ENCODE data around the gene KRTAP1-3. TPM values are rescaled to one million over a fixed set of nuclear protein-coding genes. Genes with fewer than 3 reads are reported as not detected.

KRTAP1-3 gene
- total RNA-seq, 1 experiment from 2014 or later: not detected

- 0 out of 2 replicates have a peak, but pooled peaks cover 3% of the 10 kb centered on the region for H3K9me2 ChIP-seq (ENCODE audit: insufficient read depth)
- intact Hi-C loops (cut with micrococcal nuclease; ENCODE audit: unreplicated experiment): no loop called here
- POLR2A ChIA-PET (ENCODE audit: unreplicated experiment): no interaction called here
Observed at GRCh38 chr17:40992666-40993065, 42.0 kb downstream of the KRTAP1-3 start.

GRCh38 chr17:40986920-40987319 is 47.8 kb downstream of the KRTAP1-3 start:
- H3K79me2 ChIP-seq (ENCODE audit: low read depth): no peaks in the 10 kb centered on the region
- H3K4me2 ChIP-seq: no peak overlapping the region
- H3K27ac ChIP-seq: no peak overlapping the region
- ChIA-PET CTCF (interaction anchor here (0.6 kb wide), 1 partner anchor 371 kb away, joined by 4 read pairs; no protein-coding TSS in a partner anchor), POLR2A (ENCODE audit: unreplicated experiment) (no interaction called here)
- no peaks in the 10 kb centered on the region for H3F3A ChIP-seq (ENCODE audit: insufficient read depth, low read depth)
- no peaks in the 10 kb centered on the region for H4K20me1 ChIP-seq (ENCODE audit: insufficient read depth)
- DNase-seq: no peak
- H3K4me3 ChIP-seq: no peak overlapping the region
- no peaks in the 10 kb centered on the region for H3K4me1 ChIP-seq (replicated peaks; ENCODE audit: insufficient read depth)
- intact Hi-C loops (cut with micrococcal nuclease; ENCODE audit: unreplicated experiment): no loop called here
- 0 out of 2 replicates have a peak, but pooled peaks cover 3% of the 10 kb centered on the region for H3K9me2 ChIP-seq (ENCODE audit: insufficient read depth)
- no TSS peak for BruUV-seq (replicated peaks)
- H2AFZ ChIP-seq: no peak overlapping the region
- H3K36me3 ChIP-seq (ENCODE audit: low read depth): no peaks in the 10 kb centered on the region
- no peak for TF ChIP-seq EZH2 (IDR thresholded peaks at IDR 0.05; ENCODE audit: low read depth)
- TF ChIP-seq, protein P1, sequence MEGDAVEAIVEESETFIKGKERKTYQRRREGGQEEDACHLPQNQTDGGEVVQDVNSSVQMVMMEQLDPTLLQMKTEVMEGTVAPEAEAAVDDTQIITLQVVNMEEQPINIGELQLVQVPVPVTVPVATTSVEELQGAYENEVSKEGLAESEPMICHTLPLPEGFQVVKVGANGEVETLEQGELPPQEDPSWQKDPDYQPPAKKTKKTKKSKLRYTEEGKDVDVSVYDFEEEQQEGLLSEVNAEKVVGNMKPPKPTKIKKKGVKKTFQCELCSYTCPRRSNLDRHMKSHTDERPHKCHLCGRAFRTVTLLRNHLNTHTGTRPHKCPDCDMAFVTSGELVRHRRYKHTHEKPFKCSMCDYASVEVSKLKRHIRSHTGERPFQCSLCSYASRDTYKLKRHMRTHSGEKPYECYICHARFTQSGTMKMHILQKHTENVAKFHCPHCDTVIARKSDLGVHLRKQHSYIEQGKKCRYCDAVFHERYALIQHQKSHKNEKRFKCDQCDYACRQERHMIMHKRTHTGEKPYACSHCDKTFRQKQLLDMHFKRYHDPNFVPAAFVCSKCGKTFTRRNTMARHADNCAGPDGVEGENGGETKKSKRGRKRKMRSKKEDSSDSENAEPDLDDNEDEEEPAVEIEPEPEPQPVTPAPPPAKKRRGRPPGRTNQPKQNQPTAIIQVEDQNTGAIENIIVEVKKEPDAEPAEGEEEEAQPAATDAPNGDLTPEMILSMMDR (conservative IDR thresholded peaks at IDR 0.05): no peak
- no peaks in the 10 kb centered on the region for H3K27me3 ChIP-seq (ENCODE audit: insufficient read depth, low read depth)
- H3K9me3 ChIP-seq (ENCODE audit: insufficient read depth, low read depth): no peaks in the 10 kb centered on the region; the same call in 1 of the 2 replicates

More at GRCh38 chr17:40992666-40993065, 42.0 kb downstream of the KRTAP1-3 start:
- no peaks in the 10 kb centered on the region for H3K4me1 ChIP-seq (replicated peaks; ENCODE audit: insufficient read depth)
- BruUV-seq (replicated peaks): no TSS peak
- no peaks in the 10 kb centered on the region for H4K20me1 ChIP-seq (ENCODE audit: insufficient read depth)
- H3K4me3 ChIP-seq: no peak overlapping the region
- H3K27ac ChIP-seq: no peak overlapping the region
- H3K36me3 ChIP-seq (ENCODE audit: low read depth): no peaks in the 10 kb centered on the region
- no peaks in the 10 kb centered on the region for H3K79me2 ChIP-seq (ENCODE audit: low read depth)
- H3K9me3 ChIP-seq (ENCODE audit: insufficient read depth, low read depth): no peaks in the 10 kb centered on the region; the same call in 1 of the 2 replicates
- no peak overlapping the region for H2AFZ ChIP-seq
- CTCF ChIA-PET: no interaction called here
- TF ChIP-seq EZH2 (IDR thresholded peaks at IDR 0.05; ENCODE audit: low read depth): no peak
- TF ChIP-seq, protein P1 (conservative IDR thresholded peaks at IDR 0.05): no peak
- no peak overlapping the region for H3K4me2 ChIP-seq
- no peaks in the 10 kb centered on the region for H3K27me3 ChIP-seq (ENCODE audit: insufficient read depth, low read depth)
- no peaks in the 10 kb centered on the region for H3F3A ChIP-seq (ENCODE audit: insufficient read depth, low read depth)
- no peak for DNase-seq

- H3K9me2 ChIP-seq (ENCODE audit: insufficient read depth): no peaks in the 10 kb centered on the region
- TF ChIP-seq, protein P1 (conservative IDR thresholded peaks at IDR 0.05): no peak
- TF ChIP-seq EZH2 (IDR thresholded peaks at IDR 0.05; ENCODE audit: low read depth): no peak
- no peak within 1 kb of the TSS for H3K4me3 ChIP-seq
- no peak within 1 kb of the TSS; the same call in 1 of the 2 replicates for H2AFZ ChIP-seq
- ChIA-PET CTCF (no interaction called here), POLR2A (ENCODE audit: unreplicated experiment) (interaction anchor here (0.6 kb wide), 1 partner anchor 148 kb away, joined by 3 read pairs; no protein-coding TSS in a partner anchor)
- no peaks in the 10 kb centered on the region for H3K9me3 ChIP-seq (ENCODE audit: insufficient read depth, low read depth)
- no peaks in the 10 kb centered on the region for H3K4me1 ChIP-seq (replicated peaks; ENCODE audit: insufficient read depth)
- DNase-seq: no peak
- BruUV-seq (replicated peaks): no TSS peak
- no peak within 1 kb of the TSS for H3K27ac ChIP-seq
- no peaks in the 10 kb centered on the region for H3K36me3 ChIP-seq (ENCODE audit: low read depth)
- H3F3A ChIP-seq (ENCODE audit: insufficient read depth, low read depth): no peaks in the 10 kb centered on the region
- no peaks in the 10 kb centered on the region for H3K79me2 ChIP-seq (ENCODE audit: low read depth)
- intact Hi-C loops (cut with micrococcal nuclease; ENCODE audit: unreplicated experiment): no loop called here
- no peak within 1 kb of the TSS for H3K4me2 ChIP-seq
- no peaks in the 10 kb centered on the region for H4K20me1 ChIP-seq (ENCODE audit: insufficient read depth)
- no peaks in the 10 kb centered on the region for H3K27me3 ChIP-seq (ENCODE audit: insufficient read depth, low read depth)
Observed at GRCh38 chr17:40984226-40984625, 50.4 kb downstream of the KRTAP1-3 start, which contains the start of gene KRT40. Gene KRT40 (minus strand): TSS chr17:40984326. CDS start chr17:40984273, 53 bp downstream.

Other genes with a start within 250 kb of the KRTAP1-3 start
- not detected in 2 replicates for gene KRT28, start 234.9 kb downstream of the KRTAP1-3 start, total RNA-seq (2021)
- gene KRT10, start 212.3 kb downstream of the KRTAP1-3 start, total RNA-seq (2021): 22.5 and 49.4 TPM in 2 replicates
- not detected in 2 replicates for gene KRT12, start 167.7 kb downstream of the KRTAP1-3 start, total RNA-seq (2021)
- gene KRT20, start 149.6 kb downstream of the KRTAP1-3 start, total RNA-seq (2021): not detected in 2 replicates
- not detected in 2 replicates for gene KRT23, start 97.2 kb downstream of the KRTAP1-3 start, total RNA-seq (2021)
- not detected in 2 replicates for gene KRT39, start 67.9 kb downstream of the KRTAP1-3 start, total RNA-seq (2021)
- gene KRT40, start 50.5 kb downstream of the KRTAP1-3 start, total RNA-seq (2021): not detected in 2 replicates
- gene KRTAP3-3, start 40.7 kb downstream of the KRTAP1-3 start, total RNA-seq (2021): not detected in 2 replicates
- gene KRTAP3-2, start 35.0 kb downstream of the KRTAP1-3 start, total RNA-seq (2021): not detected in 2 replicates
- not detected in 2 replicates for gene KRTAP3-1, start 25.7 kb downstream of the KRTAP1-3 start, total RNA-seq (2021)
- not detected in 2 replicates for gene KRTAP1-5, start 7.7 kb downstream of the KRTAP1-3 start, total RNA-seq (2021)
- not detected in 2 replicates for gene KRTAP1-4, start 4.7 kb downstream of the KRTAP1-3 start, total RNA-seq (2021)
- not detected in 2 replicates for gene KRTAP1-1, start 6.6 kb upstream of the KRTAP1-3 start, total RNA-seq (2021)
- gene KRTAP2-1, start 12.4 kb upstream of the KRTAP1-3 start, total RNA-seq (2021): not detected in 2 replicates
- gene KRTAP2-2, start 20.4 kb upstream of the KRTAP1-3 start, total RNA-seq (2021): not detected in 2 replicates
- 0.57 TPM in 1 of 2 replicates, not detected in the other for gene KRTAP2-3, start 25.2 kb upstream of the KRTAP1-3 start, total RNA-seq (2021)
- not detected in 2 replicates for gene KRTAP2-4, start 31.0 kb upstream of the KRTAP1-3 start, total RNA-seq (2021)
- not detected in 2 replicates for gene KRTAP4-7, start 49.3 kb upstream of the KRTAP1-3 start, total RNA-seq (2021)
- gene KRTAP4-8, start 63.3 kb upstream of the KRTAP1-3 start, total RNA-seq (2021): not detected in 2 replicates
- gene KRTAP4-16, start 67.3 kb upstream of the KRTAP1-3 start, total RNA-seq (2021): not detected in 2 replicates
- not detected in 2 replicates for gene KRTAP4-9, start 70.5 kb upstream of the KRTAP1-3 start, total RNA-seq (2021)
- gene KRTAP4-11, start 83.5 kb upstream of the KRTAP1-3 start, total RNA-seq (2021): not detected in 2 replicates
- gene KRTAP4-12, start 89.3 kb upstream of the KRTAP1-3 start, total RNA-seq (2021): not detected in 2 replicates
- not detected in 2 replicates for gene KRTAP4-6, start 105.7 kb upstream of the KRTAP1-3 start, total RNA-seq (2021)
- not detected in 2 replicates for gene KRTAP4-5, start 115.0 kb upstream of the KRTAP1-3 start, total RNA-seq (2021)
- not detected in 2 replicates for gene KRTAP4-4, start 125.9 kb upstream of the KRTAP1-3 start, total RNA-seq (2021)
- not detected in 2 replicates for gene KRTAP4-3, start 133.3 kb upstream of the KRTAP1-3 start, total RNA-seq (2021)
- gene KRTAP4-2, start 143.3 kb upstream of the KRTAP1-3 start, total RNA-seq (2021): not detected in 2 replicates
- gene KRTAP4-1, start 150.0 kb upstream of the KRTAP1-3 start, total RNA-seq (2021): not detected in 2 replicates
- gene KRTAP9-1, start 155.0 kb upstream of the KRTAP1-3 start, total RNA-seq (2021): not detected in 2 replicates
- gene KRTAP9-2, start 191.8 kb upstream of the KRTAP1-3 start, total RNA-seq (2021): not detected in 2 replicates
- not detected in 2 replicates for gene KRTAP9-3, start 197.6 kb upstream of the KRTAP1-3 start, total RNA-seq (2021)
- gene KRTAP9-8, start 203.1 kb upstream of the KRTAP1-3 start, total RNA-seq (2021): not detected in 2 replicates
- gene KRTAP9-4, start 214.8 kb upstream of the KRTAP1-3 start, total RNA-seq (2021): not detected in 2 replicates
- gene KRTAP9-9, start 220.5 kb upstream of the KRTAP1-3 start, total RNA-seq (2021): not detected in 2 replicates
- not detected in 2 replicates for gene KRTAP9-6, start 230.5 kb upstream of the KRTAP1-3 start, total RNA-seq (2021)
- not detected in 2 replicates for gene KRTAP9-7, start 240.8 kb upstream of the KRTAP1-3 start, total RNA-seq (2021)

Measured in PC-9 (cell line).